SW480 (cell line): ENCODE measurements around the gene ZNF280D.
A peak's percentile ranks its signal among the peaks of the same experiment; 100 is the strongest.

Experiments
- DNase-seq: peaks from one replicate; pipeline ENCODE4 v3.0.0-alpha.2; 2016; ENCODE audit warnings: low spot score

ZNF280D gene

DNA sequence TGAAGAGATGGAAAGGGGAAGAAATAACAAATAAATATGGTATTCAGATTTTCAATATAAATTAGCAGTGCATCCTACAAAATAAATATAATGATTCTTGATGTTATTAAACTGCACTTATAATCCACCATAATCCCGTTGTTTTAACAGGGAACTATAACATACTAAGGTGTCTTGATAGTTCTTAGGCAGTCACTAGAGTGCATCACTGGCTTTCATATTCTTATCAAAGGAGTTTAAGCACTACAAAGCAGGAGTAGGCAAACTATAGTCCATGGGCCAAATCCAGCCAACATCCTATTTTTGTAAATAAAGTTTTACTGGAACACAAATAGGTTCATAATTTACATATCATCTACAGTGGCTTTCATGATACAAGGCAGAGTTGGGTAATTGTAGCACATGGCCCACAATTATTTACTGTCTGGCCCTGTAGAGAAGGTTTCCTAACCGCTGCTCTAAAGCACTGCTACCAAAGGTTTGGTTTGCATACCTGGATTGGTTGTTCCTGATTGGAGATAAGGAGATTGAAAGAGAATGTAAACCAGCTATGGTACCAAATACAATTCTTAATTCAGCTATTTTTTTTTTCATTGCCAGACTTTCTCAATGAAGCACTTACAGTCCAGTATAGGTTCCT is 104.3 kb downstream of the ZNF280D start:
- no peak for DNase-seq

- no peak for DNase-seq
Observed at GRCh38 chr15:56619887-56620286, 113.4 kb downstream of the ZNF280D start.

DNA sequence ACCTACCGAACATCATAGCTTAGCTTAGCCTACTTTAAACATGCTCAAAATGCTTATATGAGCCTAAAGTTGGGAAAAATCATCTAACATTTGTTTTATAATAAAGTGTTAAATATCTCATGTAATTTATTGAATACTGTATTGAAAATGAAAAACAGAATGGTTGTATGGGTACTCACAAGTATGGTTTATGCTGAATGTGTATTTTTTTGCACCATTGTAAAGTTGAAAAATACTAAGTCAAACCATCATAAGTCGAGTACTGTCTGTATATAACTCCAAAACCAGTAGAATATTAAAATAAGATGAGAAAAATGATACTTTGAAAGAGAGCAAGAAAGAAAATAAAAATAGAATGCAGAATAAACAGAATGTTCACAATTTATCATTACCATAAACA is 115.7 kb downstream of the ZNF280D start:
- DNase-seq, result no peak

DNA sequence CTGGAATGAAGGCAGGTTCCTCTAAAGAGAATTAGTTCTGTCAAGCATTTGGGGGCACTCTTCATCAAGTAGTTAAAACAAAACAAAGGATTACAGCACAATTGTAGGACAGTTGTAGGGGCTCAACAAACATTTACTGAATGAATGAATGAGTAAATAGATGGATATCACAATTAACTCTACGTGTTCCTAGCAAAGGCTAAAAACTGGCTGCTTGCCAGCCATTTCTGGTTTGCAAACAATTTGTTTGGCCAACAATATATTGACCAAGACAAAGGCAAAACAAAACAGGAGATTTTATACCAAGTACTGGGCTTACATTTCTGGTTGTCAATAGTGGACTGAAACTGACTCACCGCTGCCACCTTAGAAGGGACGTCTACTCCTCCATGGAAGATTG is 116.8 kb downstream of the ZNF280D start:
- no peak for DNase-seq

GRCh38 chr15:56613811-56614210 is 119.5 kb downstream of the ZNF280D start:
- no peak for DNase-seq

- DNase-seq, result no peak
Observed at GRCh38 chr15:56608993-56609392, 124.3 kb downstream of the ZNF280D start.

- DNase-seq, result peak; percentile 19
Observed at GRCh38 chr15:56608140-56608778, 125.0 kb downstream of the ZNF280D start.

- DNase-seq, result no peak
Observed at GRCh38 chr15:56602253-56602652, 131.1 kb downstream of the ZNF280D start.

- no peak for DNase-seq
Observed at GRCh38 chr15:56600380-56600779, 132.9 kb downstream of the ZNF280D start.

- no peak for DNase-seq
Observed at GRCh38 chr15:56598991-56599390, 134.3 kb downstream of the ZNF280D start.

GRCh38 chr15:56587686-56588085 is 145.6 kb downstream of the ZNF280D start:
- DNase-seq, result no peak

GRCh38 chr15:56586206-56586605 is 147.1 kb downstream of the ZNF280D start:
- DNase-seq, result no peak

GRCh38 chr15:56582785-56583184 is 150.5 kb downstream of the ZNF280D start:
- no peak for DNase-seq
